Stimulated activated CD4-positive, alpha-beta T cell treated with anti-CD3 and anti-CD28 coated beads, TNF-alpha, amount 100 ng/mL, for 4 hours (primary cell): ENCODE measurements around the gene NCL.
A peak's percentile ranks its signal among the peaks of the same experiment; 100 is the strongest.
"Not testable (repeated sequence)": the region's sequence is repeated elsewhere in the genome, so short reads cannot be mapped to it uniquely, and the experiment has no call there.

Experiments
- DNase-seq, 3 experiments: peaks; one replicate each; pipeline ENCODE4 v3.0.0-alpha.2; 2020; ENCODE audit warnings: low read depth in 3 of 3

NCL gene

DNA sequence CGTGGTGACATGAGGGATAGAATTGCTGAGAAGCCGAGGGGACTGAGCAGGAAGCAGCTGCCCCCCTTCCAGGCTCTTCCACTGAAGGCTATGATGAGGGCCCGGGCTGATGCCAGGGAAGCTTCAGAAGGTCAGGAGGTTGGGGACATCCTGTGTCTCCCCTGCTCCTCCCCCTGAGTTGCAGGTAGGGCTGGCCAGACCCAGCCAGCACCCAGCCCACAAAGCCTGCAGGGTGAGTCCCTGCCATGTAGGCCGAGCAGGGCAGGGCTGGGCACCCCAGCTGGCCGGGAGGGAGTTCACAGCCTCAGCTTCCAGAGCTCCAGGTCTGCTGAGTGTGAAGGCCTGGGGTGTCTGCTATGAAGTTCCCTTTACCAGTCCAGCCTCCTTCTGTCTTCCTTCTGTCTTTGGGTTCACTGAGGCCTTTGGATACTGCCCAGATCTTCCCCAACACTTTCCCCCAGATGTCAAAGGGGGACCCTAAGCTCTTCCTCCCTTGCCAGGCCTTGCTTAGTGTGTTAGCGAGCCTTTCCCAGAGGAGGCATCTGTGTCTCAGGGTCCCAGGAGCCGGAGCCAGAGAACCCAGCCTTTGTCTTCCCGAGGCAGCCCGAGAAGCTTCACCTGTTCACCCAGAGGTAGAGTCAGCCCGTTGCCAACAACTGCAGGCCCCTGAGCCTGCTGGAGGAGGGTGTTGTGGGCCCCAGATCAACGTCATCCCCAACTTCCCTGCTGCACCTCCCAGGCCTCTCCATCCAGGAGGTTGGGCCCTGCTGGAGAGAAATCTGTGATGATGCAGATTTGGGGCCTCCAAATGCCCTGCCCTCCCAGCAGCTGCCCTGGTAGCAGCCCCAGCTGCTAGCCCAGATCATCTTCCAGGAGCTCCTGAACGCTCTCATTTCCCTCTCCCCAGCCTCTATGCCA lies 3.6 kb upstream of the NCL start:
- no peak for DNase-seq

DNA sequence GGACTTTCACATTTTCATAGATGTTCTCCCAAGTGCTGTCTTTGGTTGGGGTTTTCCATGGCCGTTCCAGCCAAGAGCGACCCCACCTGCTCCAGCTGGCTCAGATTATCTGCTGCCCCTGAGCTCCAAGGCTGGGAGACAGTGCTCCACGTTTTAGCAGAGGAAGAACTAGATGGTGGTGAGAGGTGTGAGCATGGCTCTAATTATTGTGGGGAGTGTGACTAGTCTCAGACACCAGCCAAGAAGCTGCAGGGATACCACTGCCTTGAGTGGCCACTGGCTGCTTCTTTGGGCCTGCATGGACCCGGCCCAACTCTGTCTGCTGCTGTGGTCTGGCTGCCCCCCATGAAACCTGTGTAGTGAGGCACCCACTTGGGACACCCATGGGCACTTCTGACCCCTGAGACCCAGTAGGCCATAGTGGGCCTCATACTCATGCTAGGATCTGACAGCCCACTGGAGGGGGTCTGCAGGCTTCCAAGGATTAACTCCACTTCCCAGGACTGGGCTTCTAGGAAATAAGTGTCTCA lies 2.8 kb upstream of the NCL start:
- no peak for DNase-seq

- peak; percentile 98 to 99 (median 99) for DNase-seq
These were observed 574 bp upstream of the NCL start for GRCh38 chr2:231464576-231465540.

- no peak for DNase-seq
These were observed 1.4 kb downstream of the NCL start for GRCh38 chr2:231462729-231463465.

GRCh38 chr2:231461516-231461971 lies 2.7 kb downstream of the NCL start:
- no peak for DNase-seq

GRCh38 chr2:231460841-231461240 lies 3.4 kb downstream of the NCL start:
- DNase-seq: not testable (repeated sequence)

DNA sequence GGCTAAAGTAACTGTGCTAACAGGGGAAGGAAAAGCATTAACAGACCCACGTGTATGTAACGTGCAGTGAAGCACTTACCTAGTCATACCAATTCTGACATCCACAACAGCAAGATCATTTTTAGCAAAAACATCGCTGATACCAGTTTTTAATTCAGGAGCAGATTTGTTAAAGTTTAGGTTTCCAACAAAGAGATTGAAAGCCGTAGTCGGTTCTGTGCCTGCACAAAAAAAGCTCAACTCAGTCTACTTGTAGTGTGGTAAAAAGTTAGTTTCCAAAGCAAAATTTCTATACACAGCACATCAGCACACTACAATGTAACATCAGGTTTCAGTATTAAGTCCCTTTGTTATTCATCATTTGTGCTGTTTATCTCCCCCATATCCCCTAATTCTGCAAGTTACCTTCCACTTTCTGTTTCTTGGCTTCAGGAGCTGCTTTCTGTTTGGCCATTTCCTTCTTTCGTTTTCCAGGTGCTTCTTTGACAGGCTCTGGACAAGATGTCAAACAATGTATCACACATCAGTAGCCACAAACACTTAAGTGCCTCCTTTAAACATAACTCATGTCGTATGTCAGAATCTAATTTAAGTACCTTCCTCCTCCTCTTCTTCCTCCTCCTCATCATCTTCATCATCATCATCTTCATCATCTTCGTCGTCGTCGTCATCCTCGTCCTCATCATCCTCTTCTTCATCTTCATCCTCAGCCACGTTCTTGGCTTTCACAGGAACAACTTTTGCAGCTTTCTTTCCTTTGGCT lies 4.0 kb downstream of the NCL start:
- DNase-seq: no peak

- no peak for DNase-seq
These were observed 5.9 kb downstream of the NCL start for GRCh38 chr2:231458368-231458767.

DNA sequence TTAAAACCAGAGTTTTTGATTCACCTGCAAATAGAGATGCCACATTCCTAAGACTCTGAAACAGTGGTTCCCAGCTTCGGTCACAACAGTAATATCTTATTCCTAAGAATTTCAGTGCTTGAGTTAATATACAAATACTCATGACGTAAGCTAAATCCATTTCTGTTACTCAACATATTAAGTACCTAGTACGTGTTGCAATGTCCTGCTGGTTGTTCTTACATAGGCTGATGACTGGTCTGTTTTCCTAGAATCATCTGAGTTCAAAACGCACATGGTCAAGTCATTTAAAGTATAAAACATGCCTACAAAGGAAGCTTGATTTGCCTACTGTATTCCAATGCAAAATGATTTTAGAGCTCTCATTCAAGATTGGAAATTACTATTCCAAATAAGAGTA lies 7.2 kb downstream of the NCL start:
- DNase-seq: no peak

GRCh38 chr2:231456295-231457004 lies 7.8 kb downstream of the NCL start:
- no peak for DNase-seq

- no peak for DNase-seq
These were observed 8.4 kb downstream of the NCL start for GRCh38 chr2:231455890-231456289.

DNA sequence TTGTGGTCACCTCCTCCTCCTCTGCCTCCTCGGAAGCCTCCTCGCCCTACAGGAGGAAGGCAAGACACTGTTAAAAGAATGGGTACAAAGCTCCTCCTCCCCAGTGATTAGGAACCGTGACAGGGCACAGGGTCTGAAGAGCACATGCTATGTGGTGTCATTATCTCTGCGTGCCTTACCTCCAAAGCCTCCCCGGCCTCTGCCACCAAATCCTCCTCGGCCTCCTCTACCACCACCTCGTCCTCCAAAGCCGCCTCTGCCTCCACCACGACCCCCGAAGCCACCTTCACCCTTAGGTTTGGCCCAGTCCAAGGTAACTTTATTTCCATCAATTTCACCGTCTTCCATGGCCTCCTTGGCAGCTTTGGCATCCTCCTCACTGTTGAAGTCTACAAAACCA lies 9.1 kb downstream of the NCL start:
- no peak for DNase-seq

DNA sequence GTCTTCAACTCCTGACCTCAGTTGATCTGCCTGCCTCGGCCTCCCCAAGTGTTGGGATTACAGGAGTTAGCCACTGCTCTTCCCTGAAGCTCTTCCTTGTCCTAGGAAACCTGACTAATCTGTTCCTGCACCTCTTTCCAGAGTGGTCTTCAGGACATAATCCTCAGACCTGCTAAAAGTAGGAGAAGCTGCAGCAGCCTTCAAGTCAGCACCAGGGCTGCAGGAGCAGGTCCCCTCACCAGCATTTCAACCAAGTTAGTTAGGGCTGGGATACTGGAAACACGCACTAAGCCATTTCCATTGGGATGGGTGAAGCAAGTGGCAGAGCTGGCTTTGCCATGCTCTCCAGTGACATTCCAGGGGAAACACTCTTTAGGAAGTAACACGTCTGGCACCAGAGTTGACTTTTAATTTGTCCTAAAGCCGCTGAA lies 9.9 kb downstream of the NCL start:
- no peak for DNase-seq

- no peak for DNase-seq
These were observed 11.3 kb downstream of the NCL start for GRCh38 chr2:231452799-231453508.

DNA sequence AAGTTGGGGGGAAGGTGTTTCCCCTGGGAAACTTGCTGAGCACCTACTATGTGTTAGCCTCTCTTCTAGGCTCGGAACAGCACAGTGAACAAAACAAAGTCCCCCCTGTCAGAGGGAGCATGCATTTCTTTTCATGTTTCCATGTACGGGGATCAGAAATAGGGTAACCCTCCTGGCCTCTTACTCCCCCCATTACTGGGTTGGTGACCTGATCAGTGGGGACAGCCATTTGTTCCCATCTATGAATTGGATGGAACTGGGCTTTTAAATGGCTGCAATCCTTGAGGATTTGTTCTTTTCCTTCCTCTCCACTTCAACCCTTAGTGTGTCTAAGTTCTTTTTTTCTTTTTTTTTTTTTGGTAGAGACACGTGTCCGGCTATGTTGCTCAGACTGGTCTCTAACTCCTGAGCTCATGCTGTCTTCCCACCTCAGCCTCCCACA lies 13.7 kb downstream of the NCL start:
- no peak for DNase-seq

- DNase-seq: no peak
These were observed 14.7 kb downstream of the NCL start for GRCh38 chr2:231449503-231450054.

GRCh38 chr2:231436957-231437356 lies 27.3 kb downstream of the NCL start:
- no peak for DNase-seq

GRCh38 chr2:231433990-231434389 lies 30.3 kb downstream of the NCL start:
- DNase-seq: no peak

GRCh38 chr2:231431606-231432005 lies 32.7 kb downstream of the NCL start:
- no peak for DNase-seq
